Measurements from ENCODE around the gene RIMBP2.

The RIMBP2 gene

GRCh38 chr12:130537051-130537450 lies 179.0 kb downstream of the RIMBP2 start:
- Histone ChIP-seq H3K4me1 (ENCODE audit: control insufficient read depth, insufficient read depth, low read length, poor library complexity, severe bottlenecking) (no peaks in the 10 kb centered on the region), H3K9me3 (ENCODE audit: control insufficient read depth, low read length) (peaks cover 4% of the 10 kb centered on the region), H3K4me3 (ENCODE audit: extremely low read depth, insufficient read depth, low read length, poor library complexity, severe bottlenecking) (no peak overlapping the region), H3K27ac (ENCODE audit: low read depth, low read length, severe bottlenecking) (no peak overlapping the region), H3K36me3 (ENCODE audit: control insufficient read depth, insufficient read depth, low read length) (no peaks in the 10 kb centered on the region)
- WGBS, 2 experiments (ENCODE audit: insufficient coverage in 2 of 2), result 86 to 88% methylated on average over 5 to 6 of the region's 6 CpGs

- H3K27ac ChIP-seq (ENCODE audit: low read depth, low read length, severe bottlenecking), result no peak overlapping the region
- H3K9me3 ChIP-seq (ENCODE audit: control insufficient read depth, low read length), result no peaks in the 10 kb centered on the region
- no peak overlapping the region for H3K4me3 ChIP-seq (ENCODE audit: extremely low read depth, insufficient read depth, low read length, poor library complexity, severe bottlenecking)
- no peaks in the 10 kb centered on the region for H3K4me1 ChIP-seq (ENCODE audit: control insufficient read depth, insufficient read depth, low read length, poor library complexity, severe bottlenecking)
- no peaks in the 10 kb centered on the region for H3K36me3 ChIP-seq (ENCODE audit: control insufficient read depth, insufficient read depth, low read length)
Measured at GRCh38 chr12:130530429-130530828, 185.7 kb downstream of the RIMBP2 start.

- Histone ChIP-seq H3K27ac (ENCODE audit: low read depth, low read length, severe bottlenecking) (no peak overlapping the region), H3K4me1 (ENCODE audit: control insufficient read depth, insufficient read depth, low read length, poor library complexity, severe bottlenecking) (no peaks in the 10 kb centered on the region), H3K4me3 (ENCODE audit: extremely low read depth, insufficient read depth, low read length, poor library complexity, severe bottlenecking) (no peak overlapping the region), H3K9me3 (ENCODE audit: control insufficient read depth, low read length) (no peaks in the 10 kb centered on the region), H3K36me3 (ENCODE audit: control insufficient read depth, insufficient read depth, low read length) (no peaks in the 10 kb centered on the region)
- 75 to 98% methylated on average over 4 of the region's 4 CpGs for WGBS, 2 experiments (ENCODE audit: insufficient coverage in 2 of 2)
Measured at GRCh38 chr12:130529781-130530180, 186.3 kb downstream of the RIMBP2 start.

- H3K27ac ChIP-seq (ENCODE audit: low read depth, low read length, severe bottlenecking), result no peak overlapping the region
- no peaks in the 10 kb centered on the region for H3K36me3 ChIP-seq (ENCODE audit: control insufficient read depth, insufficient read depth, low read length)
- H3K4me1 ChIP-seq (ENCODE audit: control insufficient read depth, insufficient read depth, low read length, poor library complexity, severe bottlenecking), result no peaks in the 10 kb centered on the region
- H3K9me3 ChIP-seq (ENCODE audit: control insufficient read depth, low read length), result no peaks in the 10 kb centered on the region
- no CpG with 5 or more reads among the region's 2 CpGs for WGBS, 2 experiments (ENCODE audit: insufficient coverage in 2 of 2)
- no peak overlapping the region for H3K4me3 ChIP-seq (ENCODE audit: extremely low read depth, insufficient read depth, low read length, poor library complexity, severe bottlenecking)
Measured at GRCh38 chr12:130527239-130527638, 188.9 kb downstream of the RIMBP2 start.

- H3K27ac ChIP-seq (ENCODE audit: low read depth, low read length, severe bottlenecking), result no peak overlapping the region
Measured at GRCh38 chr12:130526813-130527212, 189.3 kb downstream of the RIMBP2 start.

GRCh38 chr12:130525384-130526172 lies 190.5 kb downstream of the RIMBP2 start:
- Histone ChIP-seq H3K9me3 (ENCODE audit: control insufficient read depth, low read length) (no peaks in the 10 kb centered on the region), H3K4me3 (ENCODE audit: extremely low read depth, insufficient read depth, low read length, poor library complexity, severe bottlenecking) (no peak overlapping the region), H3K4me1 (ENCODE audit: control insufficient read depth, insufficient read depth, low read length, poor library complexity, severe bottlenecking) (no peaks in the 10 kb centered on the region), H3K27ac (ENCODE audit: low read depth, low read length, severe bottlenecking) (no peak overlapping the region), H3K36me3 (ENCODE audit: control insufficient read depth, insufficient read depth, low read length) (no peaks in the 10 kb centered on the region)
- 83 to 86% methylated on average over 4 to 6 of the region's 10 CpGs for WGBS, 2 experiments (ENCODE audit: insufficient coverage in 2 of 2)

More at GRCh38 chr12:130526813-130527212, 189.3 kb downstream of the RIMBP2 start:
- H3K36me3 ChIP-seq (ENCODE audit: control insufficient read depth, insufficient read depth, low read length), result no peaks in the 10 kb centered on the region
- 11 to 17% methylated on average over 4 to 5 of the region's 6 CpGs for WGBS, 2 experiments (ENCODE audit: insufficient coverage in 2 of 2)
- H3K4me3 ChIP-seq (ENCODE audit: extremely low read depth, insufficient read depth, low read length, poor library complexity, severe bottlenecking), result no peak overlapping the region
- no peaks in the 10 kb centered on the region for H3K4me1 ChIP-seq (ENCODE audit: control insufficient read depth, insufficient read depth, low read length, poor library complexity, severe bottlenecking)
- no peaks in the 10 kb centered on the region for H3K9me3 ChIP-seq (ENCODE audit: control insufficient read depth, low read length)

GRCh38 chr12:130524759-130525158 lies 191.3 kb downstream of the RIMBP2 start:
- Histone ChIP-seq H3K36me3 (ENCODE audit: control insufficient read depth, insufficient read depth, low read length) (no peaks in the 10 kb centered on the region), H3K4me3 (ENCODE audit: extremely low read depth, insufficient read depth, low read length, poor library complexity, severe bottlenecking) (no peak overlapping the region), H3K9me3 (ENCODE audit: control insufficient read depth, low read length) (no peaks in the 10 kb centered on the region), H3K27ac (ENCODE audit: low read depth, low read length, severe bottlenecking) (no peak overlapping the region), H3K4me1 (ENCODE audit: control insufficient read depth, insufficient read depth, low read length, poor library complexity, severe bottlenecking) (no peaks in the 10 kb centered on the region)
- WGBS, 2 experiments (ENCODE audit: insufficient coverage in 2 of 2), result 79 to 87% methylated on average over 8 of the region's 8 CpGs

- no peak overlapping the region for H3K27ac ChIP-seq (ENCODE audit: low read depth, low read length, severe bottlenecking)
- 82 to 86% methylated on average over 7 of the region's 9 CpGs for WGBS, 2 experiments (ENCODE audit: insufficient coverage in 2 of 2)
- no peak overlapping the region for H3K4me3 ChIP-seq (ENCODE audit: extremely low read depth, insufficient read depth, low read length, poor library complexity, severe bottlenecking)
- H3K36me3 ChIP-seq (ENCODE audit: control insufficient read depth, insufficient read depth, low read length), result no peaks in the 10 kb centered on the region
- H3K9me3 ChIP-seq (ENCODE audit: control insufficient read depth, low read length), result no peaks in the 10 kb centered on the region
- H3K4me1 ChIP-seq (ENCODE audit: control insufficient read depth, insufficient read depth, low read length, poor library complexity, severe bottlenecking), result no peaks in the 10 kb centered on the region
Measured at GRCh38 chr12:130523863-130524614, 192.1 kb downstream of the RIMBP2 start.

- no peaks in the 10 kb centered on the region for H3K4me1 ChIP-seq (ENCODE audit: control insufficient read depth, insufficient read depth, low read length, poor library complexity, severe bottlenecking)
- 96% methylated on average over 4 to 7 of the region's 9 CpGs for WGBS, 2 experiments (ENCODE audit: insufficient coverage in 2 of 2)
- H3K27ac ChIP-seq (ENCODE audit: low read depth, low read length, severe bottlenecking), result no peak overlapping the region
- H3K9me3 ChIP-seq (ENCODE audit: control insufficient read depth, low read length), result no peaks in the 10 kb centered on the region
- H3K4me3 ChIP-seq (ENCODE audit: extremely low read depth, insufficient read depth, low read length, poor library complexity, severe bottlenecking), result no peak overlapping the region
- no peaks in the 10 kb centered on the region for H3K36me3 ChIP-seq (ENCODE audit: control insufficient read depth, insufficient read depth, low read length)
Measured at GRCh38 chr12:130523208-130523607, 192.9 kb downstream of the RIMBP2 start.

GRCh38 chr12:130522244-130522834 lies 193.8 kb downstream of the RIMBP2 start:
- 81 to 88% methylated on average over 11 to 12 of the region's 17 CpGs for WGBS, 2 experiments (ENCODE audit: insufficient coverage in 2 of 2)
- no peak overlapping the region for H3K4me3 ChIP-seq (ENCODE audit: extremely low read depth, insufficient read depth, low read length, poor library complexity, severe bottlenecking)
- H3K27ac ChIP-seq (ENCODE audit: low read depth, low read length, severe bottlenecking), result no peak overlapping the region
- no peaks in the 10 kb centered on the region for H3K4me1 ChIP-seq (ENCODE audit: control insufficient read depth, insufficient read depth, low read length, poor library complexity, severe bottlenecking)
- no peaks in the 10 kb centered on the region for H3K9me3 ChIP-seq (ENCODE audit: control insufficient read depth, low read length)
- H3K36me3 ChIP-seq (ENCODE audit: control insufficient read depth, insufficient read depth, low read length), result no peaks in the 10 kb centered on the region
